ENCODE data around the gene ANKRD34B.

Gene ANKRD34B

GRCh38 chr5:80559244-80559643 lies 10.8 kb downstream of the ANKRD34B start:
- no peak for DNase-seq (ENCODE audit: low read depth)
- no peak for TF ChIP-seq CTCF (IDR thresholded peaks at IDR 0.05; ENCODE audit: insufficient read depth, low read depth, low read length, missing control alignments)
- no peak overlapping the region for H3K4me3 ChIP-seq (ENCODE audit: low read length)

GRCh38 chr5:80555099-80555498 lies 15.0 kb downstream of the ANKRD34B start:
- no peak overlapping the region for H3K4me3 ChIP-seq (ENCODE audit: low read length)
- DNase-seq (ENCODE audit: low read depth): no peak
- no peak for TF ChIP-seq CTCF (IDR thresholded peaks at IDR 0.05; ENCODE audit: insufficient read depth, low read depth, low read length, missing control alignments)

GRCh38 chr5:80554646-80555045 lies 15.4 kb downstream of the ANKRD34B start:
- H3K4me3 ChIP-seq (ENCODE audit: low read length): no peak overlapping the region
- no peak for TF ChIP-seq CTCF (IDR thresholded peaks at IDR 0.05; ENCODE audit: insufficient read depth, low read depth, low read length, missing control alignments)
- DNase-seq (ENCODE audit: low read depth): no peak

- TF ChIP-seq CTCF (IDR thresholded peaks at IDR 0.05; ENCODE audit: insufficient read depth, low read depth, low read length, missing control alignments): no peak
- no peak for DNase-seq (ENCODE audit: low read depth)
Measured at GRCh38 chr5:80541392-80541791, 28.7 kb downstream of the ANKRD34B start.

GRCh38 chr5:80540691-80541090 lies 29.4 kb downstream of the ANKRD34B start:
- H3K4me3 ChIP-seq (ENCODE audit: low read length): no peak overlapping the region
- no peak for TF ChIP-seq CTCF (IDR thresholded peaks at IDR 0.05; ENCODE audit: insufficient read depth, low read depth, low read length, missing control alignments)
- DNase-seq (ENCODE audit: low read depth): no peak

More at GRCh38 chr5:80541392-80541791, 28.7 kb downstream of the ANKRD34B start:
- H3K4me3 ChIP-seq (ENCODE audit: low read length): no peak overlapping the region

- H3K4me3 ChIP-seq (ENCODE audit: low read length): no peak overlapping the region
- peak; percentile 92 for DNase-seq (ENCODE audit: low read depth)
- TF ChIP-seq CTCF (IDR thresholded peaks at IDR 0.05; ENCODE audit: insufficient read depth, low read depth, low read length, missing control alignments): no peak
Measured at GRCh38 chr5:80516826-80517225, 53.3 kb downstream of the ANKRD34B start.

GRCh38 chr5:80509362-80509761 lies 60.7 kb downstream of the ANKRD34B start:
- no peak for TF ChIP-seq CTCF (IDR thresholded peaks at IDR 0.05; ENCODE audit: insufficient read depth, low read depth, low read length, missing control alignments)
- H3K4me3 ChIP-seq (ENCODE audit: low read length): no peak overlapping the region
- no peak for DNase-seq (ENCODE audit: low read depth)

All from epithelial cell of esophagus (primary cell).